Colonic mucosa (tissue), 4 donors: ENCODE data around the gene TAB2. TPM values are rescaled to one million over a fixed set of nuclear protein-coding genes. Genes with fewer than 3 reads are reported as not detected.
A peak's percentile ranks its signal among the peaks of the same experiment; 100 is the strongest.

Source experiments
- DNase-seq: peaks from one replicate; pipeline ENCODE4 v3.0.0-alpha.2; 2020
- H3K27ac ChIP-seq: fragments of 200-600 bp; one replicate; pipeline ENCODE4 v1.8.0; 2021
- H3K27me3 ChIP-seq: fragments of 200-600 bp; one replicate; pipeline ENCODE4 v1.8.0; 2021
- H3K36me3 ChIP-seq: fragments of 200-600 bp; one replicate; pipeline ENCODE4 v1.8.0; 2021
- H3K4me1 ChIP-seq: fragments of 200-600 bp; one replicate; pipeline ENCODE4 v1.8.0; 2021; ENCODE audit warnings: mild to moderate bottlenecking
- H3K4me3 ChIP-seq: fragments of 200-600 bp; one replicate; pipeline ENCODE4 v1.8.0; 2021
- H3K9ac ChIP-seq, 2 donors: one replicate each; pipeline ENCODE4 v1.7.0; 2013; ENCODE audit warnings: control low read depth in 2 of 2, low read depth in 2 of 2, low read length in 2 of 2
- H3K9me3 ChIP-seq: fragments of 200-600 bp; one replicate; pipeline ENCODE4 v1.8.0; 2021
- CTCF ChIP-seq: fragments of 200-600 bp; IDR thresholded peaks from one replicate; pipeline ENCODE4 v1.8.0; 2022; ENCODE audit warnings: antibody characterized with exemption, mild to moderate bottlenecking
- intact Hi-C: fragments of 100-400 bp; cut with DNase I; formaldehyde crosslinking; loops from one replicate; pipeline ENCODE4 v1.14.1; 2022
- total RNA-seq, 2 donors: library from RNA; stranded (reverse); fragmentation: NEBNext Ultra II Directional in 1 of 2; extraction: Animal tissue kit (Norgen Biotek cat#: 25700) in 1 of 2; gene quantifications; one replicate each; pipeline ENCODE4 v1.2.1, GENCODE V29; 2021
- donor health status: healthy.
- donor health status: DM: no; HTN: no; CAD: no.
- donor health status: DM: no; HTN: no; CAD: no.

Gene TAB2
- total RNA-seq, 2 donors from 2014 or later = 36.7 to 81.3 TPM

DNA sequence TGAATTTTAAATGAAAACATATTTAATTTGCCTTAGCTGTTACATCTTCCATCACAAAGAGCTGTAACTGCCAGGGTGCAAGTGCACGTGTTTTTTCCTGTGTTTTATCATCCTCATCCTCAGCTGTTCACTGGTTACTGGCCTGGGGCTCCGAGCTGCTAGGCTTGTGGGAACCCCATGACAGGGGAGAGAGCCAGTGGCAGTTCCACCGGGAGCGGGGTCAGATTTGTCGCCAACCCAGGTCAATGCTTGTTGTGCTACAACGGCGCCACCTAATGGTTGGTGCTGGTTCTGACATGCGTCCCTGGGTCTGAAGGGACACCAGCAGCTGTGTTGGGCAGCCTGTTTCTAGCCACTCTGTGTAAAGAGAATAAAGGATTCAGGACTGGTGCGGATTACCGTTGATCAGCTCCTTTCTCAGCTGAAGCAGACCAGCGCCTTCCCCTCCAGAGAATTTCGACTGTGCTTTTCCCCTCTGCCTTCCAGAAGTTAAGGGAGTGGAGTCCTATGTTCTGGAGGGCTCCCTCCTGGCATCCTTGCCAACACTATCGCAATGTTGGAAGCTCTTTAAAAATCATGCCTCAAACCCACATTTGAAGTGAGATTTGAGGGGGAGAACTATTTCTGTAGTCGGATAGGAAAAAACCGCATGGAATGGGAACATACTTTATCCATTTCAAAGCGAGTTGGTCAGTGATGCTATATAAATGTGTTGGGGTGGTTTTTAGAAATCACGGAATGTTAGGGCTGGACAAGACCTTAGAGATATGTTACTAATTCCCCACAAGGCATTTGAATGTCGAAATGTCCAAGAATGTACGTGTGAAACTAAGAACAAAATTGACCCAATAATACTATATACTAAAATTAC, 114.6 kb downstream of the TAB2 start:
- Histone ChIP-seq H3K4me3 (no peak overlapping the region), H3K4me1 (no peaks in the 10 kb centered on the region), H3K36me3 (no peaks in the 10 kb centered on the region), H3K9ac (no peak overlapping the region), H3K9me3 (no peaks in the 10 kb centered on the region), H3K27ac (no peak overlapping the region), H3K27me3 (no peaks in the 10 kb centered on the region)
- intact Hi-C loops = loop anchor here (2.0 to 5.0 kb wide), 2 partner anchors 349 to 405 kb away; no protein-coding TSS in a partner anchor
- DNase-seq = peak; percentile 94
- TF ChIP-seq CTCF = peak; percentile 93

GRCh38 chr6:149433405-149433804, 115.9 kb downstream of the TAB2 start:
- Histone ChIP-seq H3K27me3 (no peaks in the 10 kb centered on the region), H3K4me1 (no peaks in the 10 kb centered on the region), H3K27ac (no peak overlapping the region), H3K4me3 (no peak overlapping the region), H3K36me3 (no peaks in the 10 kb centered on the region), H3K9me3 (no peaks in the 10 kb centered on the region), H3K9ac (no peak overlapping the region)
- intact Hi-C loops = loop anchor here (5.0 kb wide), 1 partner anchor 406 kb away; no protein-coding TSS in a partner anchor
- DNase-seq = no peak
- no peak for TF ChIP-seq CTCF

DNA sequence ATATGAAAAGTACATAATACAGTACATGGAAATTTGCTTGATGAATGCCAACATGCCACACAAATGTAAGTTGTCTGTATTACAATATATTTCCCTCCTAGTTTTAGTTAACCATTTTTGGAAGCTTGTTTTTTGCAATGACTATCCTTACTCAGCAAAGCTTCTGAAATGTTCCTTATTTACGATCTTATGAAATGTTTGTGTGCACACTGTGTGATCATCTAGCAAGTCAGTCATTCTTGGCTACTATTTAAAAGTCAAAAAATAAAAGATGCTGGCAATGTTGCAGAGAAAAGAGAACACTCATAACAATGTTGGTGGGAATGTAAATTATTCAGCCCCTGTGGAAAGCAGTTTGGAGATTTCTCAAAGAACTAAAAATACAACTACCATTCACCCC, 116.4 kb downstream of the TAB2 start:
- TF ChIP-seq CTCF = no peak
- no peak overlapping the region for H3K27ac ChIP-seq
- DNase-seq = no peak
- H3K9me3 ChIP-seq = no peaks in the 10 kb centered on the region
- H3K4me1 ChIP-seq = no peaks in the 10 kb centered on the region
- no peak overlapping the region for H3K9ac ChIP-seq
- no peak overlapping the region for H3K4me3 ChIP-seq
- H3K36me3 ChIP-seq = no peaks in the 10 kb centered on the region
- intact Hi-C loops = loop anchor here (5.0 kb wide), 1 partner anchor 407 kb away; no protein-coding TSS in a partner anchor
- no peaks in the 10 kb centered on the region for H3K27me3 ChIP-seq

GRCh38 chr6:149435919-149436586, 118.5 kb downstream of the TAB2 start:
- TF ChIP-seq CTCF = no peak
- DNase-seq = no peak
- intact Hi-C loops = loop anchor here (5.0 kb wide), 1 partner anchor 81 kb away; no protein-coding TSS in a partner anchor

GRCh38 chr6:149436647-149437046, 119.1 kb downstream of the TAB2 start:
- no peaks in the 10 kb centered on the region for H3K9me3 ChIP-seq
- no peak overlapping the region for H3K9ac ChIP-seq
- no peaks in the 10 kb centered on the region for H3K36me3 ChIP-seq
- no peak overlapping the region for H3K4me3 ChIP-seq
- intact Hi-C loops = loop anchor here (5.0 kb wide), 1 partner anchor 81 kb away; no protein-coding TSS in a partner anchor
- no peaks in the 10 kb centered on the region for H3K4me1 ChIP-seq
- no peaks in the 10 kb centered on the region for H3K27me3 ChIP-seq
- no peak for DNase-seq
- no peak for TF ChIP-seq CTCF
- H3K27ac ChIP-seq = no peak overlapping the region

More at GRCh38 chr6:149435919-149436586, 118.5 kb downstream of the TAB2 start:
- Histone ChIP-seq H3K4me1 (no peaks in the 10 kb centered on the region), H3K36me3 (no peaks in the 10 kb centered on the region), H3K4me3 (no peak overlapping the region), H3K27ac (no peak overlapping the region), H3K9ac (no peak overlapping the region), H3K9me3 (no peaks in the 10 kb centered on the region), H3K27me3 (no peaks in the 10 kb centered on the region)
